SH-SY5Y (cell line): ENCODE measurements around the gene SPECC1L.

Source experiments
- GATA2 ChIP-seq: IDR thresholded peaks from 2 replicates; pipeline ENCODE4 v1.6.1; 2011; ENCODE audit warnings: mild to moderate bottlenecking, low read depth, low read length
- GATA3 ChIP-seq: IDR thresholded peaks from 2 replicates; pipeline ENCODE4 v1.6.1; 2011; ENCODE audit warnings: low read depth, mild to moderate bottlenecking, low read length, moderate library complexity

GRCh38 chr22:24329453-24329852 lies 58.8 kb downstream of the SPECC1L start:
- TF ChIP-seq GATA3 = no peak
- TF ChIP-seq GATA2 = no peak
